Right lobe of liver (tissue), 4 donors: ENCODE results near the gene AUH.

Experiments
- CTCF ChIP-seq, 4 donors: fragments of 200-600 bp in 3 of 4; fragments of 450-650 bp in 1 of 4; IDR thresholded peaks; one replicate each; pipeline versions ENCODE4 v1.5.1 to v1.8.0; 2016 to 2022; ENCODE audit warnings: antibody characterized with exemption in 4 of 4, mild to moderate bottlenecking in 2 of 4
- POLR2A ChIP-seq: fragments of 450-650 bp; IDR thresholded peaks from one replicate; pipeline ENCODE4 v1.6.1; 2017; ENCODE audit warnings: antibody characterized with exemption, mild to moderate bottlenecking
- donor health status: DM: no; HTN: no; CAD: no.
- donor health status: DM: no; HTN: no; CAD: no.
- donor health status: DM: no; HTN: yes; CAD: no.

- TF ChIP-seq CTCF (IDR thresholded peaks at IDR 0.05) (no peak), POLR2A (no peak)
These were observed 23.0 kb downstream of the AUH start for GRCh38 chr9:91338681-91339080.
